ENCODE data around the gene ZSCAN20.

The ZSCAN20 gene

GRCh38 chr1:33472269-33472980 lies at the start of gene ZSCAN20:
ZSCAN20 (plus strand) TSS chr1:33472645; CDS start chr1:33479289, 6,644 bp downstream.
- DNase-seq: peak; percentile 94

- DNase-seq: no peak
These were observed 48.2 kb upstream of the ZSCAN20 start for GRCh38 chr1:33424205-33424604.

- no peak for DNase-seq
These were observed 47.8 kb upstream of the ZSCAN20 start for GRCh38 chr1:33424610-33425009.

- DNase-seq: peak; percentile 19
These were observed 46.5 kb upstream of the ZSCAN20 start for GRCh38 chr1:33425900-33426299.

GRCh38 chr1:33426916-33427315 lies 45.5 kb upstream of the ZSCAN20 start:
- no peak for DNase-seq

GRCh38 chr1:33428661-33429060 lies 43.8 kb upstream of the ZSCAN20 start:
- DNase-seq: no peak

- DNase-seq: no peak
These were observed 43.1 kb upstream of the ZSCAN20 start for GRCh38 chr1:33429332-33429731.

GRCh38 chr1:33429856-33430691 lies 42.4 kb upstream of the ZSCAN20 start:
- DNase-seq: peak; percentile 40

- DNase-seq: peak; percentile 91
These were observed 41.5 kb upstream of the ZSCAN20 start, which contains the start of gene PHC2 for GRCh38 chr1:33430692-33431593. PHC2 (minus strand) TSS chr1:33431095; CDS start chr1:33375539, 55,556 bp downstream.

GRCh38 chr1:33433509-33434362 lies 38.7 kb upstream of the ZSCAN20 start:
- DNase-seq: no peak

GRCh38 chr1:33434363-33434750 lies 38.1 kb upstream of the ZSCAN20 start:
- no peak for DNase-seq

GRCh38 chr1:33435096-33435820 lies 37.2 kb upstream of the ZSCAN20 start:
- DNase-seq: no peak

GRCh38 chr1:33436557-33437285 lies 35.7 kb upstream of the ZSCAN20 start:
- no peak for DNase-seq

- no peak for DNase-seq
These were observed 33.9 kb upstream of the ZSCAN20 start for GRCh38 chr1:33438364-33439160.

GRCh38 chr1:33439662-33440061 lies 32.8 kb upstream of the ZSCAN20 start:
- DNase-seq: no peak

GRCh38 chr1:33441088-33441745 lies 31.2 kb upstream of the ZSCAN20 start:
- DNase-seq: no peak

GRCh38 chr1:33442141-33442540 lies 30.3 kb upstream of the ZSCAN20 start:
- no peak for DNase-seq

GRCh38 chr1:33443080-33443704 lies 29.3 kb upstream of the ZSCAN20 start:
- DNase-seq: no peak
